Keratinocyte (primary cell): ENCODE data around the gene LRRC46. TPM values are rescaled to one million over a fixed set of nuclear protein-coding genes. Genes with fewer than 3 reads are reported as not detected.
A peak's percentile ranks its signal among the peaks of the same experiment; 100 is the strongest.

Experiments
- DNase-seq: peaks from one replicate; pipeline ENCODE4 v3.0.0-alpha.2; 2011; ENCODE audit warnings: low read depth, missing footprints, low spot score
- FAIRE-seq: peaks from 2 replicates; lab custom pipeline; 2011; peaks lifted over from hg19 to GRCh38; lab: Jason Lieb, UNC
- H2AFZ ChIP-seq: 2 replicates; pipeline ENCODE4 v1.6.0; 2012; ENCODE audit warnings: low read length, control low read depth, inconsistent platforms; ENCODE audit not compliant: control insufficient read depth
- H3K27ac ChIP-seq: 2 replicates; pipeline ENCODE4 v1.5.1; 2011; ENCODE audit warnings: low read length; ENCODE audit not compliant: control insufficient read depth, insufficient read depth
- H3K27me3 ChIP-seq: 3 replicates; pipeline ENCODE4 v1.6.0; 2011; ENCODE audit warnings: low read length; ENCODE audit not compliant: control insufficient read depth, insufficient read depth; ENCODE audit errors: extremely low read depth
- H3K36me3 ChIP-seq, 2 experiments: 2 replicates in 1 of 2; 3 replicates in 1 of 2; pipeline ENCODE4 v1.5.1; 2011; ENCODE audit warnings: low read length in 2 of 2, mild to moderate bottlenecking in 1 of 2; ENCODE audit not compliant: control insufficient read depth in 2 of 2, insufficient read depth in 2 of 2; ENCODE audit errors: extremely low read depth in 1 of 2
- H3K4me1 ChIP-seq: 3 replicates; pipeline ENCODE4 v1.5.1; 2011; ENCODE audit warnings: low read length; ENCODE audit not compliant: control insufficient read depth, insufficient read depth; ENCODE audit errors: extremely low read depth
- H3K4me2 ChIP-seq: 3 replicates; pipeline ENCODE4 v1.6.0; 2011; ENCODE audit warnings: low read depth, low read length; ENCODE audit not compliant: control insufficient read depth, insufficient read depth; ENCODE audit errors: extremely low read depth
- H3K4me3 ChIP-seq, 3 experiments: fragments of 200-600 bp in 1 of 3; sonication (generic) in 1 of 3; 2 replicates in 2 of 3; 3 replicates in 1 of 3; pipeline ENCODE4 v1.5.1; 2011 to 2016; ENCODE audit warnings: low read length in 3 of 3, mild to moderate bottlenecking in 3 of 3, control low read depth in 2 of 3, inconsistent platforms in 1 of 3, low read depth in 1 of 3, mixed read lengths in 1 of 3, mixed run types in 1 of 3, moderate library complexity in 1 of 3; ENCODE audit not compliant: control insufficient read depth in 2 of 3, insufficient read depth in 2 of 3; ENCODE audit errors: extremely low read depth in 1 of 3
- H3K79me2 ChIP-seq: 2 replicates; pipeline ENCODE4 v1.6.0; 2012; ENCODE audit warnings: low read length; ENCODE audit not compliant: control insufficient read depth, insufficient read depth
- H3K9ac ChIP-seq: 3 replicates; pipeline ENCODE4 v1.6.0; 2011; ENCODE audit warnings: low read length; ENCODE audit not compliant: control insufficient read depth, insufficient read depth; ENCODE audit errors: extremely low read depth
- H3K9me1 ChIP-seq: 3 replicates; pipeline ENCODE4 v1.6.0; 2011; ENCODE audit warnings: low read length; ENCODE audit not compliant: control insufficient read depth, insufficient read depth; ENCODE audit errors: extremely low read depth
- H3K9me3 ChIP-seq: 2 replicates; pipeline ENCODE4 v1.5.1; 2012; ENCODE audit warnings: low read depth, low read length; ENCODE audit not compliant: control insufficient read depth
- H4K20me1 ChIP-seq: 3 replicates; pipeline ENCODE4 v1.6.0; 2011; ENCODE audit warnings: low read length; ENCODE audit not compliant: control insufficient read depth, insufficient read depth; ENCODE audit errors: extremely low read depth
- CTCF ChIP-seq, 3 experiments: IDR thresholded peaks in 1 of 3; conservative IDR thresholded peaks in 1 of 3; optimal IDR thresholded peaks in 1 of 3; 2 replicates in 2 of 3; 3 replicates in 1 of 3; pipeline versions ENCODE3 to v1.5.1; 2011; ENCODE audit warnings: low read length in 3 of 3, mild to moderate bottlenecking in 3 of 3, moderate library complexity in 2 of 3, control low read depth in 1 of 3, inconsistent platforms in 1 of 3; ENCODE audit not compliant: insufficient read depth in 2 of 3; ENCODE audit errors: extremely low read depth in 1 of 3
- EZH2 ChIP-seq: IDR thresholded peaks from one replicate; pipeline ENCODE4 v1.6.1; 2012; ENCODE audit warnings: inconsistent platforms, mild to moderate bottlenecking, low read length, moderate library complexity
- dilution Hi-C: fragments of 300-500 bp; cut with MboI; formaldehyde crosslinking; loops from one replicate; pipeline ENCODE4 v1.7.0; 2020; ENCODE audit warnings: low sequenced_read_pairs; ENCODE audit not compliant: extremely low pct_ligation_motif_present
- polyA plus RNA-seq, 5 experiments: library from polyadenylated mRNA; depleted of rRNA in 3 of 5; stranded (reverse) in 3 of 5; stranded (forward) in 1 of 5; unstranded in 1 of 5; fragments of >200 nt; gene quantifications; 1 replicate in 1 of 5; 2 replicates in 3 of 5; 3 replicates in 1 of 5; pipeline versions ENCODE4 v1.2.1 to v1.2.3, GENCODE V29; 2011 to 2012; ENCODE audit warnings: missing spikeins in 2 of 5, low read depth in 1 of 5, low replicate concordance in 1 of 5

LRRC46 gene
- polyA plus RNA-seq, 1 donor (not counting 4 experiments of a cell fraction or from before 2014, with no cell fraction given) = 0.43 TPM

DNA sequence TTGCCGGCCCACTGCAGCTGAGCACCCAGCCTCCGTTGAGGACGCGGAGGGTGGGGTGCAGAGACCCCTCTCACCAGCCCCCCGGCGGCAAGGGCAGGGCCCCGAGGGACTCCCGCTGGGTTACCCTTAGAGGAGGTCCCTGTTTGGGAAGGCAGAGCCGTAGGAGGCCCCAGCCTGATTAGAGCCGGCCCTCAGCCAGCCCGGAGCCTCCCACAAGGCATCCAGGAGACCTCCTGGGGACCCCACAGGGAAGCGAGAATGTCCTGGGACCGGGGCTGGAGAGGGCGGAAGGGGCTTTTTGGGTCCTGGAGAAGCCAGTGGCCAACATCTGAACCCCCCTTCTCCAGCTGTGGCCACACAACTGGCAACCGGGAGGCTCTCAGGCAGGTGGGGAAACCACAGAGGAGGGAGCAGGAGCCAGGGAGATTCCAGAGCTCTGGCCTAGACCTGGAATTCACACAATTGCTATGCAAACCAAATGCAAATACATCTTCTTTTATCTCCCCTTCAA is 41.2 kb downstream of the LRRC46 start:
- H3K36me3 ChIP-seq = no peaks in the 10 kb centered on the region
- TF ChIP-seq EZH2 = no peak
- TF ChIP-seq CTCF (optimal IDR thresholded peaks at IDR 0.05 in 1 of 3, IDR thresholded peaks at IDR 0.05 in 1 of 3, conservative IDR thresholded peaks at IDR 0.05 in 1 of 3; ENCODE audit: extremely low read depth in 1 of 3, insufficient read depth in 2 of 3, low read length in 3 of 3) = no peak
- peak overlapping the region; percentile 18 for H3K9ac ChIP-seq
- DNase-seq = no peak
- peak overlapping the region; percentile 55 for H2AFZ ChIP-seq
- no peaks in the 10 kb centered on the region for H3K79me2 ChIP-seq
- no peaks in the 10 kb centered on the region for H3K9me3 ChIP-seq
- no peak overlapping the region for H3K27ac ChIP-seq
- H3K4me1 ChIP-seq = peaks cover 11% of the 10 kb centered on the region
- dilution Hi-C loops = no loop called here
- no peaks in the 10 kb centered on the region for H3K9me1 ChIP-seq
- peak overlapping the region in 1 of 3 experiments; percentile 25 for H3K4me3 ChIP-seq
- no peak for FAIRE-seq
- no peaks in the 10 kb centered on the region for H4K20me1 ChIP-seq
- peak overlapping the region; percentile 74 for H3K4me2 ChIP-seq
- peaks cover 24% of the 10 kb centered on the region for H3K27me3 ChIP-seq

- Histone ChIP-seq H3K9ac (no peak overlapping the region), H3K36me3 (no peaks in the 10 kb centered on the region), H3K9me1 (no peaks in the 10 kb centered on the region), H2AFZ (no peak overlapping the region), H4K20me1 (no peaks in the 10 kb centered on the region), H3K4me3 (no peak overlapping the region), H3K4me1 (peaks cover 11% of the 10 kb centered on the region), H3K4me2 (no peak overlapping the region), H3K27ac (no peak overlapping the region), H3K79me2 (no peaks in the 10 kb centered on the region), H3K27me3 (peaks cover 24% of the 10 kb centered on the region), H3K9me3 (no peaks in the 10 kb centered on the region)
- DNase-seq = no peak
- no peak for FAIRE-seq
- dilution Hi-C loops = no loop called here
- TF ChIP-seq CTCF (optimal IDR thresholded peaks at IDR 0.05 in 1 of 3, IDR thresholded peaks at IDR 0.05 in 1 of 3, conservative IDR thresholded peaks at IDR 0.05 in 1 of 3; ENCODE audit: extremely low read depth in 1 of 3, insufficient read depth in 2 of 3, low read length in 3 of 3) = no peak
- no peak for TF ChIP-seq EZH2
Observed at GRCh38 chr17:47873200-47874090, 42.0 kb downstream of the LRRC46 start.
